Measurements from ENCODE around the gene OR2AE1. TPM values are rescaled to one million over a fixed set of nuclear protein-coding genes. Genes with fewer than 3 reads are reported as not detected.

The OR2AE1 gene
- total and polyA plus RNA-seq, 9 of the 15 experiments (the other 6 are each of a cell fraction or from before 2014, with no cell fraction given): 0.27 TPM; not detected in 8

GRCh38 chr7:99831595-99831994 is 45.2 kb downstream of the OR2AE1 start (continued):
- TF ChIP-seq ZHX1 (conservative IDR thresholded peaks at IDR 0.05; ENCODE audit: low read length) (no peak), ZNF124 (CRISPR knock-in tag; IDR thresholded peaks at IDR 0.05) (no peak), FOXM1 (IDR thresholded peaks at IDR 0.05; ENCODE audit: low read depth) (no peak), FOXM1 (CRISPR knock-in tag; IDR thresholded peaks at IDR 0.05; ENCODE audit: low read depth) (no peak), CHD1 (IDR thresholded peaks at IDR 0.05; ENCODE audit: low read length) (no peak), ZFP36 (IDR thresholded peaks at IDR 0.05; ENCODE audit: low read depth, low read length, partially characterized antibody) (no peak), ZNF583 (CRISPR knock-in tag; IDR thresholded peaks at IDR 0.05) (no peak), SP1 (CRISPR knock-in tag; IDR thresholded peaks at IDR 0.05) (no peak), MAFK (IDR thresholded peaks at IDR 0.05; ENCODE audit: low read length) (peak; percentile 35; the same call in 1 of the 2 replicates), IRF2 (CRISPR knock-in tag; IDR thresholded peaks at IDR 0.05) (no peak), SMARCC2 (IDR thresholded peaks at IDR 0.05; ENCODE audit: low read depth) (peak; percentile 38; the same call in 1 of the 2 replicates), ZNF507 (tag; conservative IDR thresholded peaks at IDR 0.05) (no peak), EHMT2 (IDR thresholded peaks at IDR 0.05) (0 out of 2 replicates have a peak, but pooled peaks have one; percentile 67), DACH1 (IDR thresholded peaks at IDR 0.05; ENCODE audit: partially characterized antibody) (no peak), SP2 (IDR thresholded peaks at IDR 0.05; ENCODE audit: extremely low read depth, low read depth, low read length, poor library complexity, severe bottlenecking) (no peak), ZNF146 (CRISPR knock-in tag; IDR thresholded peaks at IDR 0.05; ENCODE audit: unreplicated experiment) (no peak), BCLAF1 (IDR thresholded peaks at IDR 0.05; ENCODE audit: borderline replicate concordance in 1 of 2, control insufficient read depth in 1 of 2, low read depth in 2 of 2, low read length in 1 of 2) (no peak), NFE2L1 (tag; IDR thresholded peaks at IDR 0.05; ENCODE audit: borderline replicate concordance, low read depth) (peak; percentile 21; the same call in 1 of the 2 replicates), CBFA2T3 (IDR thresholded peaks at IDR 0.05) (peak; percentile 67), KLF6 (CRISPR knock-in tag; IDR thresholded peaks at IDR 0.05; ENCODE audit: borderline replicate concordance) (no peak), CXXC5 (CRISPR knock-in tag; IDR thresholded peaks at IDR 0.05) (peak; percentile 36), GTF2A2 (tag; IDR thresholded peaks at IDR 0.05) (no peak), MAFG (tag; conservative IDR thresholded peaks at IDR 0.05) (peak; percentile 88)
- TF ChIP-seq, protein P1, sequence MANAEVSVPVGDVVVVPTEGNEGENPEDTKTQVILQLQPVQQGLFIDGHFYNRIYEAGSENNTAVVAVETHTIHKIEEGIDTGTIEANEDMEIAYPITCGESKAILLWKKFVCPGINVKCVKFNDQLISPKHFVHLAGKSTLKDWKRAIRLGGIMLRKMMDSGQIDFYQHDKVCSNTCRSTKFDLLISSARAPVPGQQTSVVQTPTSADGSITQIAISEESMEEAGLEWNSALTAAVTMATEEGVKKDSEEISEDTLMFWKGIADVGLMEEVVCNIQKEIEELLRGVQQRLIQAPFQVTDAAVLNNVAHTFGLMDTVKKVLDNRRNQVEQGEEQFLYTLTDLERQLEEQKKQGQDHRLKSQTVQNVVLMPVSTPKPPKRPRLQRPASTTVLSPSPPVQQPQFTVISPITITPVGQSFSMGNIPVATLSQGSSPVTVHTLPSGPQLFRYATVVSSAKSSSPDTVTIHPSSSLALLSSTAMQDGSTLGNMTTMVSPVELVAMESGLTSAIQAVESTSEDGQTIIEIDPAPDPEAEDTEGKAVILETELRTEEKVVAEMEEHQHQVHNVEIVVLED (CRISPR knock-in tag; IDR thresholded peaks at IDR 0.05): no peak

All from K562 (cell line).